Urothelium cell line (cell line): ENCODE results near the gene NFIC.

Experiments
- DNase-seq: peaks from one replicate; pipeline ENCODE4 v3.0.0; 2011; ENCODE audit warnings: low spot score, mixed read lengths
- FAIRE-seq: peaks from 2 replicates; lab custom pipeline; 2011; peaks lifted over from hg19 to GRCh38; lab: Jason Lieb, UNC

Gene NFIC

DNA sequence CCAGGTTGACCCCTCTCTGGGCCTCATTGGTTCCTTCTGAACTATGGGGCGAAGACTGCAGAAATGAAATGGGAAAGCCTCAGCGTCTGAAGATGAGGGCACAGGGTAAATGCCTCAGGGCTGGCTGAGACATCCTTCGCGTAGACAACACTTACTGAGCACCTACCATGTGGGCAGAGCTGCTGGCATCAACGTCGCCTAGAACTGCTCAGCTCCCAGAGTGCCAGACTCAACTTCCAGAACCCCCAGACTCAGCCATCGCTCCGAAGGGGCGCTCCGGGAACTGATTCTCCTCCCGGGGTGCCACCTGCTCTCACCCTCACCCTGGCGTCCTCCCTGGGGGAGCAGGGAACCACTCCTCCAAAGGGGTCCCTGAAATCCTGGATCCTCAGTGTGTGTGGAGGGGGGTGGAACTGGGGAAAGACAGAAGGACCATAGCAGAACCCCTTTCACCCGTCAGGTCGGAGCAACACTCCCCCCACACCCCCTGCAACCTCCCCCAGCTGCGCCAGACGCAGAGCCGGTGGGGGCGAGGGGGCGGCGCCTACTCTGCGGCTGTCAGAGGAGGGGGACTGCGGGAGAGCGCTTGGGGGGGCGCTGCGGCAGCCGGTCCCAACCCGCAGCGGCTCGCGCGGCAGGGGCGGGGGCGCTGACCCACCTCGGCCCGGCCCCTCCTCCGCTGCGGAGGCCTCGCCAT is 8.2 kb upstream of the NFIC start:
- DNase-seq (no peak), FAIRE-seq (no peak)

- FAIRE-seq (no peak), DNase-seq (no peak)
Measured at GRCh38 chr19:3358689-3359014, 7.7 kb upstream of the NFIC start.

GRCh38 chr19:3359015-3359918 is 7.1 kb upstream of the NFIC start:
- FAIRE-seq (no peak), DNase-seq (peak; percentile 77)

DNA sequence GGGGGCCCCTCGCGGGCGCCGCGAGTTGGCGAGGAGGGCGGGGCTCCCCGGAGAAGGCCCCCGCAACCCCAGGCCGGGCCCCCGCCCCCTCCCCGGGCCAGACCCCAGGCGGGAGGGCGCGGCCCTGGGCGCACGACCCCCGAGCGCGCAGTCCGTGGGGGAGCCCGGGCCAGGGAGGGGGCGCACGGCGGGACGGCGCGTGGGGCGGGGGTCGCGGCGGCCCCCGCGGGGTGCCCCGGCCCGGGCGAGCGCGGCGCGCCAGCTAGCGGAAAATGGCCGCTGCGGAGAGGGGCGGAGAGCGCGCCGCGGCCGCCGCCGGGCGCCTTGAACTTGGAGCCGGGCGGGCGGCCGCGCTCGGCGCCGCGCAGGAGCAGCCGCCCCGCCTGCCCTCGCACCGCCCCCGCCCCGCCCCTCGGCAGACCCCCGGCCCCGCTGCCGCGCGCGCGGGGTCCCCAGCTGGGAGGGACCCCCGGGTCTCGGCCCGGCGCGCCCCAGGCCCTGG is 6.4 kb upstream of the NFIC start:
- peak; percentile 73 for DNase-seq
- FAIRE-seq, result no peak

DNA sequence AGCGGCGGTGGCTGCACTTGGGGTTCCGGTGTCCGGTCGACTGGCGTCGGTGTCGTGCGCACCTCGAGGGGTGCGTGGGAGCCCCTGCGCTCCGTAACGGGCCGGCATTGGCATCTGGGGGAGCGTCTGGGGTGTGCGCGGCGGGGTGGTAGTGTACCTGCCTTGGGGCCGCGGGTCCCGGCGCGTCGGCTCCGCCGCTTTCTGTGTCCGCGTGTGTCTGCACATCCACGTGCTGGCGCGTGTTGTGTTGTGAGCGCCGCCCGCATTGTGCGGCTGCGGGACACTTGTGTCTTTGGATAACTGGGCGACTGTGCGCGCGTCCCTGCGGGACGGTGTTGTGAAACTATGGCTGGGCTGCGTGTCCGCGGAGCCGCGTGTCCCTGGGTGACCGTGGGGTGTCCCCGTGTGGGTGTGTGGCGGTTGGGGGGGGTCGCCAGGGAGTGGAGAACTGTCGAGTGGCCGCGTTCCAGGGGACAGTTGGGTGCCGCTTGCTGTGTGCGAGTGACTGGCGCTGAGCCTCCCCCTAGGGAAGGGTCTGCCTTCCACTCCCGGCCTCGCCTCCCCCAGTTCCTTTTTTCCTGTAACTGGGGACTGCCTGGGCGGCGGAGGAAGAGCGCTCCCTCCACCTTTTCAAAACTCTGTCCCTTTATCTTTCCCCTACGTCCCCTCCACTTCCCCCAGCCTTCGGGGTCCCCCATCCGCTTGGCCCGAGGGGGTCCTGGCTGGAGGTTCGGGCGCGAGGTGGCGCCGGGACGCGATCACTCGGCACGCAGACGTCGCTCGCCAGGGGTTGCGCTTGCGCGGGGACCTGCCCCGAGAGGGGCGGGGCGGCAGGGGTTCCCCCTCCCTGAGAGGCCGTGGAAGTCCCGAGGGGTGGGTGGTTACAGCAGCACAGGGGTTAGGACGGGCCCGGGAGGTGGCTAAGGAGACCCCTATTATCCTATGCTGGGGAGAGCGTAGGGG is 5.7 kb upstream of the NFIC start:
- DNase-seq (no peak), FAIRE-seq (no peak)

- DNase-seq (no peak), FAIRE-seq (no peak)
Measured at GRCh38 chr19:3361384-3362216, 4.8 kb upstream of the NFIC start.

GRCh38 chr19:3362217-3362906 is 4.0 kb upstream of the NFIC start:
- DNase-seq (no peak), FAIRE-seq (no peak)

- no peak for FAIRE-seq
- no peak for DNase-seq
Measured at GRCh38 chr19:3363841-3364500, 2.4 kb upstream of the NFIC start.

DNA sequence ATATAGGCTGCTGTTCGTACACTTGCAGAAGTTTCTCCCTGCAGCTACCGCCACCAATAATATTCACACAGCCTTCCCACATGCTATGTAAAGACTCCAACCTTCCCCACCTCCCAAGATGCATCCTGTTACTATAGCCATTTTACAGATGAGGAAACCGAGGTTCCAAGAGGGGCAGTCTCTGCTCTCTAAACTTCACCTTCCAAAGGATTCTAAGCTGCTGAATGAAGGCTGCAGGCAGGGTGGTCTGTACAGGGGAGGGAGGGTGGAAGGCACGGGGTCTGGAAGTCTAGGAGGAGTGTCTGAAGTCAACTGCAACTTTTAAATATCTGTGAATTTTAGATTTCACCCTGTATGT is 1.9 kb upstream of the NFIC start:
- no peak for FAIRE-seq
- DNase-seq, result no peak

- no peak for FAIRE-seq
Measured at GRCh38 chr19:3365093-3365835, 1.1 kb upstream of the NFIC start.

GRCh38 chr19:3366753-3367627 is 607 bp downstream of the NFIC start:
- DNase-seq, result no peak
- no peak for FAIRE-seq

More at GRCh38 chr19:3365093-3365835, 1.1 kb upstream of the NFIC start:
- no peak for DNase-seq

GRCh38 chr19:3367628-3368440 is 1.5 kb downstream of the NFIC start:
- DNase-seq (no peak), FAIRE-seq (no peak)

- DNase-seq, result no peak
- no peak for FAIRE-seq
Measured at GRCh38 chr19:3368441-3368795, 2.0 kb downstream of the NFIC start.

DNA sequence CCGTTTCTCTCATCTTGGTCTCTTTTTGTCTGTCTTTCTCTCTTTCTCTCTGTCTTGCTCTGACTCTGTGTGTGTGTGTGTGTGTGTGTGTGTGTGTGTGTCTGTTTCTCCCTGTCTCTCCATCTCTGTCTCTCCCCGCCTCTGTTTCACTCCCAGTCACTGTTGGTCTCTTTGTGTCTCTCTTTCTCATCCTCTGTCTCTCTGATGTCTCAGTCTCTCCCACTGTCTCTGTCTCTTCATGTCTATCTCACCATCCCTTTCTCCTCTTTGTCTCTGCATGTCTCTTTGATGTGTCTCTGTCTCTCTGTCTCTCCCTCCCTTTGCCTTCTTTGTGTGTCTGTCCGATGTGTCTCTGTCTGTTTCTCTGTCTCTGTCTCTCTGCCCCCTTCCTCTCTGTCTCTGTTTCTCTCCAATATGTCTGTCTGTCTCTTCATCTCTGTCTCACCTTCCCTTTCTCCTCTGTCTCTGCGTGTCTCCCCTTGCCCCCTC is 2.5 kb downstream of the NFIC start:
- no peak for FAIRE-seq

DNA sequence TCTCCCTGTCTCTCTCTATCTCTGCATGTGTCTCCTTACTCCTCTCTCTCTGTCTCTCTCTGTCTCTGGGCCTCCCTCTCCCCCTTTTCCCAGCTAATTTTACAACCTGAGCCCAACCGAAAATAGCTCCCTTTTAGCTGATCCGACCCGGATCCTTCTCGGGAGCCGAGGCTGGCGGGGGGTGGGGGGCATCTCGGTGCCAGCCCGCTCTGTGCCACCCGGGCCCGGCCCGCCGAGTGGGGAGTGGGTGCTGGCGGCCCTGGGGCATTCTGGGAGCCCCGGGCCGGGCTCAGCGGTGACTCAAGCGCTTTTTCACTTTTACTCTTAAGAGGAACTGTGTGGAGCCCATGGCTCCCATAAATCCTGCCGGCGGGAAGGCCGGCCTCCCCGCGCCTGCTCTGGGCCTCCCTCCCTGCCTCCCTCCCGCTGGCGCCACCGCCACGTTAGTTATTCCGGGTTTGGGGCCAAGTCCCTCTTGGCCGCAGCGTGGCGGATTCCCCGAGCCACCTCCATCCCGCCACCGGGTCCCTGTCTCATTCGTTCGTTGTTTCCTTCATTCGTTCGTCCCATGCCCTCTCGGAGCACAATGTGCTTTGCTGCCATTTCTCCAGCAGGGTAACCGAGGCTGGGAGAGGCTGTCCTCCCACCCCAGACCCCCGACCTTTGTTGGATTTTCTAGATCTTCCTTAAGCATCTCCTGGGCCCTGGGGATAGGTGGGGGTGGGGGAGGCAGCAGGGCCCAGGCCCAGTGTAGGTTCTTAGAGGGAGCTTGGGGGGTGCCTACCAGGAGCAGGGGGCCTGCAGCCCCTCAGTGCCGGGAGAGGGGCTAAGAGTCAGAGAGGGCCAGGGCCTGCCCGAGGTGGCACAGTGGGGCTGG is 3.2 kb downstream of the NFIC start:
- DNase-seq (peak; percentile 48), FAIRE-seq (no peak)

More for the DNA sequence above, 2.5 kb downstream of the NFIC start:
- no peak for DNase-seq
